ENCODE data around the gene RSPO4. TPM values are rescaled to one million over a fixed set of nuclear protein-coding genes. Genes with fewer than 3 reads are reported as not detected.
A peak's percentile ranks its signal among the peaks of the same experiment; 100 is the strongest.

RSPO4 gene
- total and polyA plus RNA-seq, 8 donors = 0.25 TPM; not detected in 7

GRCh38 chr20:957544-957943 is 44.6 kb downstream of the RSPO4 start:
- H3K36me3 ChIP-seq = no peaks in the 10 kb centered on the region
- intact Hi-C loops (cut with DNase I; ENCODE audit: low total_unique reads) = loop anchor here (2.0 kb wide), 1 partner anchor 143 kb away; no protein-coding TSS in a partner anchor
- H3K27ac ChIP-seq = no peak overlapping the region
- no peak overlapping the region for H3K4me3 ChIP-seq
- peaks cover 0 to 92% (median 34%) of the 10 kb centered on the region in 3 donors for H3K27me3 ChIP-seq
- WGBS, 5 donors = 86 to 100% (median 93%) methylated on average over 1 of the region's 1 CpG
- DNase-seq = no peak
- no peak for TF ChIP-seq CTCF (IDR thresholded peaks at IDR 0.05)
- TF ChIP-seq POLR2AphosphoS5 (IDR thresholded peaks at IDR 0.05) = no peak
- no peak for TF ChIP-seq EP300 (IDR thresholded peaks at IDR 0.05)
- no peak for TF ChIP-seq POLR2A (IDR thresholded peaks at IDR 0.05)
- no peaks in the 10 kb centered on the region for H3K9me3 ChIP-seq
- H3K4me1 ChIP-seq = peaks cover 0 to 5% (median 4%) of the 10 kb centered on the region in 4 donors

GRCh38 chr20:956330-956951 is 45.7 kb downstream of the RSPO4 start:
- Histone ChIP-seq H3K4me3 (no peak overlapping the region), H3K4me1 (peaks cover 0 to 5% (median 4%) of the 10 kb centered on the region in 4 donors), H3K27ac (no peak overlapping the region), H3K27me3 (peaks cover 0 to 88% (median 34%) of the 10 kb centered on the region in 3 donors), H3K9me3 (no peaks in the 10 kb centered on the region), H3K36me3 (no peaks in the 10 kb centered on the region)
- DNase-seq = peak; percentile 77 to 85
- intact Hi-C loops (cut with DNase I; ENCODE audit: low total_unique reads) = loop anchor here (2.0 kb wide), 1 partner anchor 142 kb away; no protein-coding TSS in a partner anchor
- WGBS, 5 donors = 9 to 12% (median 11%) methylated on average over 12 to 13 of the region's 13 CpGs
- TF ChIP-seq EP300 (IDR thresholded peaks at IDR 0.05) = no peak
- TF ChIP-seq POLR2A (IDR thresholded peaks at IDR 0.05) = no peak
- TF ChIP-seq CTCF (IDR thresholded peaks at IDR 0.05) = peak in 5 of 7 experiments; percentile 92 to 99 (median 97)

- H3K27ac ChIP-seq = no peak overlapping the region
- TF ChIP-seq CTCF (IDR thresholded peaks at IDR 0.05) (no peak), EP300 (IDR thresholded peaks at IDR 0.05) (no peak), POLR2A (IDR thresholded peaks at IDR 0.05) (no peak)
- H3K9me3 ChIP-seq = no peaks in the 10 kb centered on the region
- H3K27me3 ChIP-seq = peaks cover 0 to 81% (median 34%) of the 10 kb centered on the region in 3 donors
- no peak overlapping the region for H3K4me3 ChIP-seq
- DNase-seq = no peak
- H3K4me1 ChIP-seq = peaks cover 0 to 5% (median 4%) of the 10 kb centered on the region in 4 donors
- no peaks in the 10 kb centered on the region for H3K36me3 ChIP-seq
- 76 to 82% (median 81%) methylated on average over 7 of the region's 7 CpGs for WGBS, 5 donors
- intact Hi-C loops (cut with DNase I; ENCODE audit: low total_unique reads) = loop anchor here (2.0 kb wide), 1 partner anchor 141 kb away; no protein-coding TSS in a partner anchor
Measured at GRCh38 chr20:955656-956055, 46.5 kb downstream of the RSPO4 start.

- 31 to 65% (median 35%) methylated on average over 3 of the region's 3 CpGs for WGBS, 5 donors
- intact Hi-C loops (cut with DNase I; ENCODE audit: low total_unique reads) = no loop called here
Measured at GRCh38 chr20:955111-955510, 47.0 kb downstream of the RSPO4 start.

More at GRCh38 chr20:955111-955510, 47.0 kb downstream of the RSPO4 start:
- Histone ChIP-seq H3K9me3 (no peaks in the 10 kb centered on the region), H3K27me3 (peaks cover 0 to 81% (median 34%) of the 10 kb centered on the region in 3 donors), H3K4me3 (no peak overlapping the region), H3K27ac (no peak overlapping the region), H3K36me3 (no peaks in the 10 kb centered on the region), H3K4me1 (peaks cover 0 to 5% (median 4%) of the 10 kb centered on the region in 4 donors)
- no peak for DNase-seq
- TF ChIP-seq EP300 (IDR thresholded peaks at IDR 0.05) (no peak), POLR2AphosphoS5 (IDR thresholded peaks at IDR 0.05) (no peak), POLR2A (IDR thresholded peaks at IDR 0.05) (no peak), CTCF (IDR thresholded peaks at IDR 0.05) (no peak)

Measured in stomach (tissue), 9 donors.